GM12878 (cell line): ENCODE results near the gene REEP3.

ENCODE experiments used
- MXI1 ChIP-seq: fragments of 150-350 bp; IDR thresholded peaks from 2 replicates; pipeline ENCODE4 v1.6.1; 2011; ENCODE audit warnings: low read depth, mild to moderate bottlenecking, inconsistent platforms, low read length, improper control_type of control experiment
- NR2F1 ChIP-seq: fragments of 450-650 bp; conservative IDR thresholded peaks from 2 replicates; pipeline ENCODE4 v1.6.1; 2017; ENCODE audit warnings: mild to moderate bottlenecking
- NRF1 ChIP-seq: conservative IDR thresholded peaks from 2 replicates; pipeline ENCODE4 v1.6.1; 2011; ENCODE audit warnings: mild to moderate bottlenecking, low read depth, low read length, improper control_type of control experiment
- SP1 ChIP-seq: IDR thresholded peaks from one replicate; pipeline ENCODE4 v1.6.1; 2011; ENCODE audit warnings: low read depth, low read length
- SUZ12 ChIP-seq: fragments of 200-600 bp; sonication (generic); IDR thresholded peaks from one replicate; pipeline ENCODE4 v1.6.1; 2018; ENCODE audit warnings: antibody characterized with exemption, mild to moderate bottlenecking; ENCODE audit not compliant: unreplicated experiment
- TCF12 ChIP-seq: IDR thresholded peaks from 2 replicates; pipeline ENCODE4 v1.6.1; 2011; ENCODE audit warnings: low read depth, mild to moderate bottlenecking, low read length
- TF ChIP-seq, protein P1 (sequence below): IDR thresholded peaks from 2 replicates; pipeline ENCODE4 v1.6.1; 2012; ENCODE audit warnings: mild to moderate bottlenecking, low read depth, low read length
- TF ChIP-seq, protein P2 (sequence below): IDR thresholded peaks from 2 replicates; pipeline ENCODE4 v1.6.1; 2012; ENCODE audit warnings: low read length, inconsistent platforms
- TF ChIP-seq, protein P3 (sequence below), 3 experiments: IDR thresholded peaks in 2 of 3; conservative IDR thresholded peaks in 1 of 3; 2 replicates each; pipeline ENCODE4 v1.5.1; 2011; ENCODE audit warnings: low read depth in 3 of 3, low read length in 3 of 3, mild to moderate bottlenecking in 3 of 3, control low read depth in 2 of 3, moderate library complexity in 2 of 3, inconsistent platforms in 1 of 3, mixed read lengths in 1 of 3; ENCODE audit not compliant: control insufficient read depth in 2 of 3, insufficient read depth in 1 of 3; ENCODE audit errors: extremely low read depth in 1 of 3

DNA sequence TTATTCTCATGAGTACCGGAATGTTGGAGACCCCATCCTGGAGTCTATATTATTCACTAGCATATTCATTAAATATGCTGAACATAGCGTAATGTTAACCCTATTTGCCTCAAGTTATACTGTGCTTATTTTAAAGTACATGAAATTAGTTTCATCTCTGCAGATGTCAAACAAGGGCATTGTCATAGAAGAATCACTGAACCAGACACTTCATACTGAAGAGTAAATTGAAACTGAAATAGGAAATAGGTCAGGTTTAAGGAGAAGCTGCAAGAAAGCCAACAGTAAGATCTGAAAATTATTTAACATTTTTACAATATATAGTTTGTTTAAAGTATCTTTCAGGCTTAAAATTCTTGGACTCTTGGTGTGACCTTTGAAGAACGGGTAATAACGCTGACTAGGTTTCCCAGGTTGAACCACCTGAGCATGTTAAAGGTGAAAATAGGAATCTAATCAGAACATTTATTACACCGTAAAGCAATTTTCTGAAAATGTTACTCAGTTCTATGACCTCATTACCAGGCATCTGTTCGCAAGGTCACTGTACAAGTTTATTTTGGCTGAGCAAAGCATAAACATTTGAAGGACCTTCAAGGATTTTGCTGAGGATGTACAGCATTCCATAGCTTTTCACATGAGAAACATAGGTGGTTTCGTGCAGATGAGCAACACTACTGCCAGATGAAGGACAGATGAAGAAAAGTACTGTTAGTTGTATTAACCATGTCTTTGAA lies 82.7 kb downstream of the REEP3 start:
- TF ChIP-seq TCF12 (no peak), NRF1 (no peak), SP1 (no peak), NR2F1 (no peak), MXI1 (no peak), SUZ12 (no peak)
- TF ChIP-seq, protein P1, sequence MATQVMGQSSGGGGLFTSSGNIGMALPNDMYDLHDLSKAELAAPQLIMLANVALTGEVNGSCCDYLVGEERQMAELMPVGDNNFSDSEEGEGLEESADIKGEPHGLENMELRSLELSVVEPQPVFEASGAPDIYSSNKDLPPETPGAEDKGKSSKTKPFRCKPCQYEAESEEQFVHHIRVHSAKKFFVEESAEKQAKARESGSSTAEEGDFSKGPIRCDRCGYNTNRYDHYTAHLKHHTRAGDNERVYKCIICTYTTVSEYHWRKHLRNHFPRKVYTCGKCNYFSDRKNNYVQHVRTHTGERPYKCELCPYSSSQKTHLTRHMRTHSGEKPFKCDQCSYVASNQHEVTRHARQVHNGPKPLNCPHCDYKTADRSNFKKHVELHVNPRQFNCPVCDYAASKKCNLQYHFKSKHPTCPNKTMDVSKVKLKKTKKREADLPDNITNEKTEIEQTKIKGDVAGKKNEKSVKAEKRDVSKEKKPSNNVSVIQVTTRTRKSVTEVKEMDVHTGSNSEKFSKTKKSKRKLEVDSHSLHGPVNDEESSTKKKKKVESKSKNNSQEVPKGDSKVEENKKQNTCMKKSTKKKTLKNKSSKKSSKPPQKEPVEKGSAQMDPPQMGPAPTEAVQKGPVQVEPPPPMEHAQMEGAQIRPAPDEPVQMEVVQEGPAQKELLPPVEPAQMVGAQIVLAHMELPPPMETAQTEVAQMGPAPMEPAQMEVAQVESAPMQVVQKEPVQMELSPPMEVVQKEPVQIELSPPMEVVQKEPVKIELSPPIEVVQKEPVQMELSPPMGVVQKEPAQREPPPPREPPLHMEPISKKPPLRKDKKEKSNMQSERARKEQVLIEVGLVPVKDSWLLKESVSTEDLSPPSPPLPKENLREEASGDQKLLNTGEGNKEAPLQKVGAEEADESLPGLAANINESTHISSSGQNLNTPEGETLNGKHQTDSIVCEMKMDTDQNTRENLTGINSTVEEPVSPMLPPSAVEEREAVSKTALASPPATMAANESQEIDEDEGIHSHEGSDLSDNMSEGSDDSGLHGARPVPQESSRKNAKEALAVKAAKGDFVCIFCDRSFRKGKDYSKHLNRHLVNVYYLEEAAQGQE = no peak
- TF ChIP-seq, protein P2, sequence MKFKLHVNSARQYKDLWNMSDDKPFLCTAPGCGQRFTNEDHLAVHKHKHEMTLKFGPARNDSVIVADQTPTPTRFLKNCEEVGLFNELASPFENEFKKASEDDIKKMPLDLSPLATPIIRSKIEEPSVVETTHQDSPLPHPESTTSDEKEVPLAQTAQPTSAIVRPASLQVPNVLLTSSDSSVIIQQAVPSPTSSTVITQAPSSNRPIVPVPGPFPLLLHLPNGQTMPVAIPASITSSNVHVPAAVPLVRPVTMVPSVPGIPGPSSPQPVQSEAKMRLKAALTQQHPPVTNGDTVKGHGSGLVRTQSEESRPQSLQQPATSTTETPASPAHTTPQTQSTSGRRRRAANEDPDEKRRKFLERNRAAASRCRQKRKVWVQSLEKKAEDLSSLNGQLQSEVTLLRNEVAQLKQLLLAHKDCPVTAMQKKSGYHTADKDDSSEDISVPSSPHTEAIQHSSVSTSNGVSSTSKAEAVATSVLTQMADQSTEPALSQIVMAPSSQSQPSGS = no peak
- TF ChIP-seq, protein P3, sequence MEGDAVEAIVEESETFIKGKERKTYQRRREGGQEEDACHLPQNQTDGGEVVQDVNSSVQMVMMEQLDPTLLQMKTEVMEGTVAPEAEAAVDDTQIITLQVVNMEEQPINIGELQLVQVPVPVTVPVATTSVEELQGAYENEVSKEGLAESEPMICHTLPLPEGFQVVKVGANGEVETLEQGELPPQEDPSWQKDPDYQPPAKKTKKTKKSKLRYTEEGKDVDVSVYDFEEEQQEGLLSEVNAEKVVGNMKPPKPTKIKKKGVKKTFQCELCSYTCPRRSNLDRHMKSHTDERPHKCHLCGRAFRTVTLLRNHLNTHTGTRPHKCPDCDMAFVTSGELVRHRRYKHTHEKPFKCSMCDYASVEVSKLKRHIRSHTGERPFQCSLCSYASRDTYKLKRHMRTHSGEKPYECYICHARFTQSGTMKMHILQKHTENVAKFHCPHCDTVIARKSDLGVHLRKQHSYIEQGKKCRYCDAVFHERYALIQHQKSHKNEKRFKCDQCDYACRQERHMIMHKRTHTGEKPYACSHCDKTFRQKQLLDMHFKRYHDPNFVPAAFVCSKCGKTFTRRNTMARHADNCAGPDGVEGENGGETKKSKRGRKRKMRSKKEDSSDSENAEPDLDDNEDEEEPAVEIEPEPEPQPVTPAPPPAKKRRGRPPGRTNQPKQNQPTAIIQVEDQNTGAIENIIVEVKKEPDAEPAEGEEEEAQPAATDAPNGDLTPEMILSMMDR (IDR thresholded peaks at IDR 0.05 in 2 of 3, conservative IDR thresholded peaks at IDR 0.05 in 1 of 3; ENCODE audit: control insufficient read depth in 2 of 3, extremely low read depth in 1 of 3, insufficient read depth in 1 of 3, low read depth in 3 of 3, low read length in 3 of 3) = no peak
